HG03558 (cell line): Measurements from ENCODE around the gene SHC1.

ENCODE experiments used
- ATAC-seq: cut with Tn5 transposase; IDR thresholded peaks from one replicate; pipeline ENCODE4 v1.9.1; 2021; ENCODE audit warnings: moderate number of reproducible peaks; ENCODE audit not compliant: unreplicated experiment; ENCODE audit errors: extremely low read depth

Gene SHC1

GRCh38 chr1:154975409-154976059 is 5.0 kb upstream of the SHC1 start:
- ATAC-seq: no peak

GRCh38 chr1:154974808-154975408 is 4.4 kb upstream of the SHC1 start:
- ATAC-seq: peak; percentile 32

GRCh38 chr1:154974102-154974807 is 3.7 kb upstream of the SHC1 start, which contains the start of gene CKS1B:
Gene CKS1B, plus strand, starts transcription at chr1:154974681. Its CDS starts 65 bp downstream, at chr1:154974746.
- peak; percentile 54 for ATAC-seq

- ATAC-seq: no peak
Measured at GRCh38 chr1:154973344-154974101, 3.0 kb upstream of the SHC1 start.

GRCh38 chr1:154972517-154973343 is 2.2 kb upstream of the SHC1 start:
- ATAC-seq: no peak

GRCh38 chr1:154972213-154972516 is 1.6 kb upstream of the SHC1 start:
- no peak for ATAC-seq

- no peak for ATAC-seq
Measured at GRCh38 chr1:154971341-154971998, 923 bp upstream of the SHC1 start.

- ATAC-seq: no peak
Measured at GRCh38 chr1:154969860-154970452, 591 bp downstream of the SHC1 start.

- ATAC-seq: no peak
Measured at GRCh38 chr1:154969246-154969645, 1.3 kb downstream of the SHC1 start.

GRCh38 chr1:154968731-154969130 is 1.8 kb downstream of the SHC1 start:
- no peak for ATAC-seq

- no peak for ATAC-seq
Measured at GRCh38 chr1:154967331-154967950, 3.1 kb downstream of the SHC1 start.

- no peak for ATAC-seq
Measured at GRCh38 chr1:154966111-154966510, 4.4 kb downstream of the SHC1 start.

GRCh38 chr1:154964359-154964758 is 6.2 kb downstream of the SHC1 start:
- no peak for ATAC-seq

- no peak for ATAC-seq
Measured at GRCh38 chr1:154963643-154964042, 6.9 kb downstream of the SHC1 start.

- no peak for ATAC-seq
Measured at GRCh38 chr1:154962795-154963330, 7.7 kb downstream of the SHC1 start.

GRCh38 chr1:154962156-154962749 is 8.3 kb downstream of the SHC1 start:
- ATAC-seq: no peak

GRCh38 chr1:154961207-154962155 is 9.1 kb downstream of the SHC1 start, which contains the start of gene PYGO2:
Gene PYGO2, minus strand, starts transcription at chr1:154961782. Its CDS starts 206 bp downstream, at chr1:154961576.
- peak; percentile 36 for ATAC-seq
